WTC11 (cell line): ENCODE data around the gene CRPPA.

Source experiments
- FOXK1 ChIP-seq: sonication (generic); formaldehyde crosslinking; IDR thresholded peaks from 2 replicates; pipeline ENCODE4 v1.8.0; 2022; ENCODE audit warnings: mild to moderate bottlenecking, moderate library complexity, missing genetic modification reagents
- NFE2L1 ChIP-seq: sonication (generic); formaldehyde crosslinking; IDR thresholded peaks from 2 replicates; pipeline ENCODE4 v1.8.1; 2023; ENCODE audit warnings: missing genetic modification reagents
- NFYB ChIP-seq: sonication (generic); formaldehyde crosslinking; conservative IDR thresholded peaks from 2 replicates; pipeline ENCODE4 v1.8.0; 2022; ENCODE audit warnings: low read depth, missing genetic modification reagents
- ZNF263 ChIP-seq: sonication (generic); formaldehyde crosslinking; IDR thresholded peaks from 2 replicates; pipeline ENCODE4 v1.8.1; 2022; ENCODE audit warnings: low read depth, mild to moderate bottlenecking, moderate library complexity, missing genetic modification reagents

DNA sequence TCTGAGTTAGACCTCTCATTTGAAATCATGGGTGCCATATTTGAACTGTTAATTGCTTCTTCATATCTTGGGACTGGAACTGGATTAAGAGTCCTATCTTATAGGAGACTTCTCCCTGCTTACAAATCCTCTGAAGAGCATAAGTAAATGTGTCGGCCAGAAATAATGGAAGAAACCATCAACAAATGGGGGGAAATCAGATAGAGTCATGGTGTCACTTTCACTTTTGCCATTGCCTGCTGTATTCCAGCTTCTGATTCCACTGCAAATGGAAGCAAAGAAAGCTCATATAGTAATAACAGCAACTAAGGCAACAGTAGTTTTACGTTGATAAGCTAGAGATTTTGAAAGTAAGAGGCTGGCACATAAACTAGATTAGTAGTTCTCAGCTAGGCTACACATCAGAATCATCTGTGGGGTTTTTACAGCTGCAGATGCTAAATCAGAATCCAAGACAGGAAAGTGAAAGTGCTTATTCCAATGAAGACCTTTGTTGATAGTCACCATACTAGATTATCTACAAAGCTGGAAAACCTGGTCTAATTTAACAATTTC, 12.3 kb upstream of the CRPPA start:
- no peak for TF ChIP-seq ZNF263 (CRISPR knock-in tag)
- no peak for TF ChIP-seq NFE2L1 (CRISPR knock-in tag)
- no peak for TF ChIP-seq NFYB (CRISPR knock-in tag)
- TF ChIP-seq FOXK1 (CRISPR knock-in tag): no peak
